Measurements from ENCODE around the gene CHRNB2. TPM values are rescaled to one million over a fixed set of nuclear protein-coding genes. Genes with fewer than 3 reads are reported as not detected.

Gene CHRNB2
- total RNA-seq, 1 experiment from 2014 or later, result not detected

DNA sequence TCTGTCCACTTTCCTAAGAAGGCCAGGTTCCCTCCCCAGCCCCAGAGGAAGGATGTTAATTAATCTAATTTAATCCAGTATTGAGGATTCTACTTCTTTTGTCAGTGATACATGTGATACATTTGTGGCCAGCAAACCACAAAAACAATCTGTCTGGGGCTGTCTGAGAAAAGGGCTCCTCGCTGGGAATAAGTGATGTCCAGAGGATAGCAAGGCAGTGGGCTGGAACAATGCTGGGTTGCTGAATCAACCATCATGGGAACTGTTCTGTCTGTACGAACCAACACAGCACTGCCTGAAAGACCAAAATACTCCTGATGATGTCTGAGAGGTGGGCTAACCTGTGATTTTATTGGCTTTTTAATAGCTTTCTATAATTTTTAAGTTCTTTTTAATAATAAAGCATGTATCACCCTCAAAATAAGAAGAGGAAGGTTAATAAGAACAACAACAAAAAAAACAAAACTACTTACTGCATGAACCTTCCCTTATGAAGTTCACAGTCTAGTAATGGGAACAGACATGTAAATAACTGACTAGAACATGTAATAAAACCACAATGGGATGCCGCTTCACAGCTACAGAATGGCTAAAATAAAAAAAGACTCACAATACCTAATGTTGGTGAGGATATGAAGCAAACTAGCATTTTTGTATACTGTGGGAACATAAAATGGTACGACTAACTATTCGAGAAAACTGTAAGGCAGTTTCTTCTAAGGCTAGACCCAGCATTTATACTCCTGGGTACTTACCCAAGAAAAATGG is 51.8 kb downstream of the CHRNB2 start:
- no peaks in the 10 kb centered on the region for H3F3A ChIP-seq (ENCODE audit: insufficient read depth, low read depth)

GRCh38 chr1:154620751-154621150 is 53.2 kb downstream of the CHRNB2 start:
- DNase-seq, result no peak
- H3K4me2 ChIP-seq, result no peak overlapping the region
- BruUV-seq (replicated peaks), result no TSS peak
- intact Hi-C loops (cut with micrococcal nuclease; ENCODE audit: unreplicated experiment), result no loop called here
- no peaks in the 10 kb centered on the region for H3K9me2 ChIP-seq (ENCODE audit: insufficient read depth)
- no peak overlapping the region for H3K27ac ChIP-seq
- ChIA-PET CTCF (no interaction called here), POLR2A (ENCODE audit: unreplicated experiment) (interaction anchor here (0.6 kb wide), 1 partner anchor 12 kb away, joined by 3 read pairs; no protein-coding TSS in a partner anchor)
- TF ChIP-seq EZH2 (IDR thresholded peaks at IDR 0.05; ENCODE audit: low read depth) (no peak), CTCF (conservative IDR thresholded peaks at IDR 0.05) (no peak)
- no peaks in the 10 kb centered on the region for H3F3A ChIP-seq (ENCODE audit: insufficient read depth, low read depth)
- H4K20me1 ChIP-seq (ENCODE audit: insufficient read depth), result peaks cover 16% of the 10 kb centered on the region
- peaks cover 72% of the 10 kb centered on the region for H3K79me2 ChIP-seq (ENCODE audit: low read depth)
- H2AFZ ChIP-seq, result no peak overlapping the region
- H3K4me3 ChIP-seq, result no peak overlapping the region
- no peaks in the 10 kb centered on the region for H3K9me3 ChIP-seq (ENCODE audit: insufficient read depth, low read depth)
- no peaks in the 10 kb centered on the region for H3K36me3 ChIP-seq (ENCODE audit: low read depth)
- no peaks in the 10 kb centered on the region for H3K27me3 ChIP-seq (ENCODE audit: insufficient read depth, low read depth)
- H3K4me1 ChIP-seq (replicated peaks; ENCODE audit: insufficient read depth), result no peaks in the 10 kb centered on the region

More for the DNA sequence above, 51.8 kb downstream of the CHRNB2 start:
- Histone ChIP-seq H3K79me2 (ENCODE audit: low read depth) (peaks cover 60% of the 10 kb centered on the region), H2AFZ (no peak overlapping the region), H3K4me1 (replicated peaks; ENCODE audit: insufficient read depth) (no peaks in the 10 kb centered on the region), H3K4me2 (no peak overlapping the region), H3K9me2 (ENCODE audit: insufficient read depth) (no peaks in the 10 kb centered on the region), H3K27me3 (ENCODE audit: insufficient read depth, low read depth) (no peaks in the 10 kb centered on the region), H3K36me3 (ENCODE audit: low read depth) (no peaks in the 10 kb centered on the region), H3K27ac (no peak overlapping the region), H4K20me1 (ENCODE audit: insufficient read depth) (peaks cover 22% of the 10 kb centered on the region), H3K9me3 (ENCODE audit: insufficient read depth, low read depth) (no peaks in the 10 kb centered on the region), H3K4me3 (no peak overlapping the region)
- intact Hi-C loops (cut with micrococcal nuclease; ENCODE audit: unreplicated experiment), result no loop called here
- POLR2A ChIA-PET (ENCODE audit: unreplicated experiment), result no interaction called here
- TF ChIP-seq EZH2 (IDR thresholded peaks at IDR 0.05; ENCODE audit: low read depth), result no peak
- no peak for TF ChIP-seq CTCF (conservative IDR thresholded peaks at IDR 0.05)
- no TSS peak for BruUV-seq (replicated peaks)
- no peak for DNase-seq
- CTCF ChIA-PET, result no interaction called here

GRCh38 chr1:154621875-154622274 is 54.3 kb downstream of the CHRNB2 start:
- ChIA-PET POLR2A (ENCODE audit: unreplicated experiment) (interaction anchor here (0.6 kb wide), 1 partner anchor 15 kb away, joined by 3 read pairs; no protein-coding TSS in a partner anchor), CTCF (no interaction called here)
- Histone ChIP-seq H3F3A (ENCODE audit: insufficient read depth, low read depth) (no peaks in the 10 kb centered on the region), H3K4me3 (no peak overlapping the region), H3K79me2 (ENCODE audit: low read depth) (peaks cover 75% of the 10 kb centered on the region), H3K36me3 (ENCODE audit: low read depth) (no peaks in the 10 kb centered on the region), H3K4me1 (replicated peaks; ENCODE audit: insufficient read depth) (peaks cover 7% of the 10 kb centered on the region), H3K9me3 (ENCODE audit: insufficient read depth, low read depth) (no peaks in the 10 kb centered on the region), H3K4me2 (no peak overlapping the region), H3K27me3 (ENCODE audit: insufficient read depth, low read depth) (no peaks in the 10 kb centered on the region), H4K20me1 (ENCODE audit: insufficient read depth) (peaks cover 16% of the 10 kb centered on the region), H3K9me2 (ENCODE audit: insufficient read depth) (no peaks in the 10 kb centered on the region), H2AFZ (no peak overlapping the region), H3K27ac (no peak overlapping the region)
- no peak for TF ChIP-seq EZH2 (IDR thresholded peaks at IDR 0.05; ENCODE audit: low read depth)
- no peak for TF ChIP-seq CTCF (conservative IDR thresholded peaks at IDR 0.05)
- no TSS peak for BruUV-seq (replicated peaks)
- intact Hi-C loops (cut with micrococcal nuclease; ENCODE audit: unreplicated experiment), result no loop called here
- DNase-seq, result no peak
